ENCODE measurements around the gene FAM234A.
A peak's percentile ranks its signal among the peaks of the same experiment; 100 is the strongest.
"Not testable (repeated sequence)": the region's sequence is repeated elsewhere in the genome, so short reads cannot be mapped to it uniquely, and the experiment has no call there.

Gene FAM234A

DNA sequence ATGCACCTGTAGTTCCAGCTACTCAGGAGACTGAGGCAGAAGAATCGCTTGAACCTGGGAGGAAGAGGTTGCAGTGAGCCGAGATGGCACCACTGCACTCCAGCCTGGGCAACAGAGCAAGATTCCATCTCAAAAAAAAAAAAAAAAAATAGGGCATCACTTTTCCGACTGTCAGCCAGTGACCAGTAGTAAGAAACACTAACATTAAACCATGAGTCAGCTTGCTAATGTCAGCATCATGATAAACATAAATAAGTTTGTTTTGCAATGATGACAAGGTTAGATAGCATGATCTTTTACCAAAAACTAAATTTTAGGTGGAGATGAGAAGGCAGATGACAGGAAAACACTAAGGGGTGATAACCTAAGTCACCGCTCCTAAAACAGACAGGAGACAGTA lies 25.3 kb upstream of the FAM234A start:
- not testable (repeated sequence) for H3K9ac ChIP-seq (ENCODE audit: low read length); H3K4me3 ChIP-seq (ENCODE audit: low read length); H3K27me3 ChIP-seq (ENCODE audit: control insufficient read depth, insufficient read depth, low read length); H3K27ac ChIP-seq (ENCODE audit: low read depth, low read length); H3K4me1 ChIP-seq (ENCODE audit: control insufficient read depth, insufficient read depth, low read length)
- peaks cover 45% of the 10 kb centered on the region for H3K36me3 ChIP-seq (ENCODE audit: control insufficient read depth, insufficient read depth, low read length)

DNA sequence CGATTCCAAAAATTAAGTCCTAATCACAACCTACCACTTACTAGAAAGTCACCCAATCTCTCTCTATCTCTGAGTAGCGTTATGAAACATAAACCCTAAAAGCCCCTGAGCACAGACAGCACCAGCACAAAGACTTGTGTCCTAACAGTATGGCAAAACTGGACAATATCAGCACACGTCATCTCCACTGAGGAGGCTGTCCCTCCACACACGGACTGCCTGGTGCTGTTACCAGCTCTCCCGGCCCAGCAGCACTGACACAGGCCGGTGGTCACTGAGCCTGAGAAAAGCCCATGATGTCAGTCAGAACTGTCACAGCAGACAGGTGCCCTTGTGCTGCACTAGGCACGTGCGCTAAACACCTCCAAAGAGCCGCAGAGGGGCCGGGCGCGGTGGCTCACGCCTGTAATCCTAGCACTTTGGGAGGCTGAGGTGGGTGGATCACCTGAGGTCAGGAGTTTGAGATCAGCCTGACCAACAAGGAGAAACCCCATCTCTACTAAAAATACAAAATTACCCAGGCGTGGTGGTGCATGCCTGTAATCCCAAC lies 22.9 kb upstream of the FAM234A start:
- not testable (repeated sequence) for H3K9ac ChIP-seq (ENCODE audit: low read length); H3K27me3 ChIP-seq (ENCODE audit: control insufficient read depth, insufficient read depth, low read length); H3K4me3 ChIP-seq (ENCODE audit: low read length); H3K27ac ChIP-seq (ENCODE audit: low read depth, low read length); H3K4me1 ChIP-seq (ENCODE audit: control insufficient read depth, insufficient read depth, low read length)
- H3K36me3 ChIP-seq (ENCODE audit: control insufficient read depth, insufficient read depth, low read length): peaks cover 30% of the 10 kb centered on the region

DNA sequence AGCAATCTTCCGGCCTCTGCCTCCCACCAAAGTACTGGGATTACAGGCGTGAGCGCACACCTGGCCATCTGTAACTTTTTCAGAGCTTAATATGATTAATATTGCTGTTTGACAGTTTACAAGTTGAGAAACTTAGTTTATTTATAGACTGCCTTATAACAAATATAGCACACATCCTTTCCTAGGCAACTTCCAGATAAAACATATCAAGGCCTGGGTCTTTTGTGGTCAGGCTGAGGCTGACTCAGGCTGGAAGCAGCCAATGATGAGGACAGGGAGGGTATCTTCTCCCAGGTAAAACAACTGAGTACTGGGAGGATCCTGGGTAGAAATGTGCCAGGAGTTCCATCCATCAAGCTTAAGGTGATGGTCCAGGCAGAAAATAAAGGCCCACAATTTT lies 21.6 kb upstream of the FAM234A start:
- H3K27me3 ChIP-seq (ENCODE audit: control insufficient read depth, insufficient read depth, low read length): no peaks in the 10 kb centered on the region
- no peak overlapping the region for H3K4me3 ChIP-seq (ENCODE audit: low read length)
- H3K4me1 ChIP-seq (ENCODE audit: control insufficient read depth, insufficient read depth, low read length): no peaks in the 10 kb centered on the region
- no peak overlapping the region for H3K9ac ChIP-seq (ENCODE audit: low read length)
- H3K27ac ChIP-seq (ENCODE audit: low read depth, low read length): no peak overlapping the region
- H3K36me3 ChIP-seq (ENCODE audit: control insufficient read depth, insufficient read depth, low read length): peaks cover 22% of the 10 kb centered on the region

DNA sequence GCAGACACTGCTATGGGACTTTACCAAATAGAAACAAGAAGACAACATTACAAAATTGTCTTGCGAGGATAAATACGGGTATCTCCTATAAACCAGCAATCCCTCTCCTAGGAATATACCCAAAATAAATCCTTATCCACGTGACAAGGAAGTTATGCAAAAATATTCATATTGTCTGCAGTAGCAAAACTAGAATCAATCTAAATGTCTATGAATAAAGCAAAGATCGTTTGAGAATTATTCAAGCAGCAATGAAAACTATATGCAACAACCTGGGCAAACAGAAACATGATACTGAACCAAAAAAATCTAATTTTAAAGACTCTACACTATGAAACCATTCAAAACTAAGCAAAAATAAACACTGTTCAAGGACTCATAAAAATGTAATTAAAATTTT lies 14.6 kb upstream of the FAM234A start:
- Histone ChIP-seq H3K36me3 (ENCODE audit: control insufficient read depth, insufficient read depth, low read length) (peaks cover 15% of the 10 kb centered on the region), H3K27me3 (ENCODE audit: control insufficient read depth, insufficient read depth, low read length) (no peaks in the 10 kb centered on the region), H3K4me3 (ENCODE audit: low read length) (no peak overlapping the region), H3K4me1 (ENCODE audit: control insufficient read depth, insufficient read depth, low read length) (no peaks in the 10 kb centered on the region), H3K9ac (ENCODE audit: low read length) (no peak overlapping the region), H3K27ac (ENCODE audit: low read depth, low read length) (no peak overlapping the region)

DNA sequence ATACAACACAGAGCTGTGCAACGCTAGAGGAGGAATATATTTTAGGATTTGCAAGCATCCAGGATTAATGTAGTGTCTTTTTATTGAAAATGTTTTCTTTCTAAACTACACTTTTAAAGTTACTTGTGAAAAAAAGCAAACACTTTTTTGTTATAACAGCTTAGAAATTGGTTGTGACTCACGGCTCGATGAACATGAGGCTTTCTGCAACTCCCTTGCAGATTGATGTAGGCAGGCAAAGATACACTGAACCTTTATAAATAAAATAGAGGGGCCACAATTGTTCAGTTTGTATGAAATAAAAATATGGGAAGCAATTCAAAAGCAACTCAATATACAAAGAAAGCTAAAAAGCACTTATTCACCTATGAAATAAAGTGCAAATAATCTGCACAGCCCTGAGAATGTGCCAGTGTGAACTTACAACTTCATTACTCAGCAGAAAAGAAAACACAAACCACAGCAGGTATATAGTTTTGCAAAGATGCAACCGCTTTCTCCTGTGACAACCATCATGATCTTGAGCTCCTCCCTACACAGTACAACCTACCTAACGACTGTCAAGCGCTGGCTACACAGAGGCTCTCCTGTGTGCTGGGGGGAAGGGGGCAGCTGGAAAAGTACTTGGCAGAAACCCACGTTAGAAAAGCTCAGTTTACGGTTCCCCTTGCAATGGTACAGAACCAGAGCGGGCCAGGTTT lies 6.3 kb upstream of the FAM234A start:
- Histone ChIP-seq H3K27me3 (ENCODE audit: control insufficient read depth, insufficient read depth, low read length) (no peaks in the 10 kb centered on the region), H3K9ac (ENCODE audit: low read length) (peak overlapping the region; percentile 92), H3K4me3 (ENCODE audit: low read length) (peak overlapping the region; percentile 89), H3K4me1 (ENCODE audit: control insufficient read depth, insufficient read depth, low read length) (peaks cover 8% of the 10 kb centered on the region), H3K27ac (ENCODE audit: low read depth, low read length) (peak overlapping the region; percentile 95), H3K36me3 (ENCODE audit: control insufficient read depth, insufficient read depth, low read length) (peaks cover 13% of the 10 kb centered on the region)

DNA sequence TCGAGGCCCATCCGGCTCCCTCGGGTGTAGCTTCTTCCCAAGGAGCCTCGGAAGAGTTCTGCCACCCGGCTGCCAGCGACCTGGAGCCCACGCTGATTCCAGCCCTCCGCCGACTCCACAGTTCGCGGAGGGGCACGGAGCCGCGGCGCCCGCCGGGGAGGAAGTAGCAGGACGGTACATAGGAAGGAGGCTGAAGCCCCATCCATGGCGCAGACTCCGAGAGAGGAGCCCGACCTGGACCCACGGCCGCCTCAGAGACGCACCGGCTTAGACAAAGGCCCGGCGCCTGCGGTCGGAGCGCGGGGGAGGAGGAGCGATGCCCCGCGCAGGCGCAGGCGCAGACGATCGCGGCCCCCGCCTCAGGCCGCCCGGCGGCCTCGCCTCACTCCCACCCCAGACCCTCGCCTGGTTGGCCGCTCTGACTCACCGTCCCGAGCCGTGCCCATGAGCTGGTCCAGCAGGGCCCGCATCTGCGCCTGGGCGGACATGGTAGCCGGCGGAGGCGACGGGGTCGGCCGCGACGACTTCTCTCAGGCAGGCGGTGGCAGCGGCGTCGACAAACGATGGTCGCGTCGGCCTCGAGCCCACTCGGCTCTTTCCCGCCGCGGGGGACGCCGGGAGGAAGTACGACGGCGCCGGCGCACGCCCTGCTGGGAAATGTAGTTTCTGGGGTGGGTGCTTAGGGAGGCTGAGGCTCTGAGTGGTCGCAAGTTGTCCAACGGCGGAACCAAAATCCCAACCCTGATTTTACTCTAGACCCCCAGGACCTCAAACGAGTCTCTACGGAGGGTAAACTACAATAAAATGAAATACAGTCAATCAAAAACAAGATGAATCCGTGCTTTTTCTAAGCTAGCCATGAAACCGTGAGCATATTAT lies 5.5 kb upstream of the FAM234A start, which contains the start of gene LUC7L:
Gene LUC7L, minus strand, starts transcription at position 598 of the 879 bp plus-strand sequence. Its CDS starts 110 bp downstream, at position 488.
- peaks cover 13% of the 10 kb centered on the region for H3K36me3 ChIP-seq (ENCODE audit: control insufficient read depth, insufficient read depth, low read length)
- H3K4me3 ChIP-seq (ENCODE audit: low read length): peak within 1 kb of the TSS; percentile 89
- no peaks in the 10 kb centered on the region for H3K27me3 ChIP-seq (ENCODE audit: control insufficient read depth, insufficient read depth, low read length)

DNA sequence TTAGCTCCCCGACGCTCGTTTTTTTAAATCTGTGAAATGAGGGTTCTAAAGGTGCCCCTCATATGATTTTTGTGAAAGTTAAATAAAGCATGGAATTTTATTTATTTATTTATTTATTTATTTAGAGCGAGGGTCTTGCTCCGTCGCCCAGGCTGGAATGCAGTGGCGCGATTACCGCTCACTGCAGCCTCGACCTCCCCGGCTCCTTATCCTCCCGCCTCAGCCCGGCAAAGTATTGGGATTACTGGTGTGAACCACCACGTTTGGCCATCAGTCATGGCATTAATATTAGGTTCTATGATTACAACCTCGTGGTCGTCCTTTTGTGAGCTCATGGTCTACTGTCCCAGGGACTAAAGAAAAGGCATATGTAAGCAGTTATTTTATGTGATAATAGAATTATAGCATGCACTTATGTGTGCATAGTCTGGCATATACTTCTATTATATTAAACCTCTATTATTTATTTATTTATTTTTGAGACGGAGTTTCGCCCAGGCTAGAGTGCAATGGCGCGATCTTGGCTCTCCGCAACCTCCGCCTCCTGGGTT lies 4.8 kb upstream of the FAM234A start:
- peaks cover 8% of the 10 kb centered on the region for H3K4me1 ChIP-seq (ENCODE audit: control insufficient read depth, insufficient read depth, low read length)
- H3K27ac ChIP-seq (ENCODE audit: low read depth, low read length): peak overlapping the region; percentile 95
- peaks cover 13% of the 10 kb centered on the region for H3K36me3 ChIP-seq (ENCODE audit: control insufficient read depth, insufficient read depth, low read length)
- peak overlapping the region; percentile 89 for H3K4me3 ChIP-seq (ENCODE audit: low read length)
- no peak overlapping the region for H3K9ac ChIP-seq (ENCODE audit: low read length)
- H3K27me3 ChIP-seq (ENCODE audit: control insufficient read depth, insufficient read depth, low read length): no peaks in the 10 kb centered on the region

More for the DNA sequence above, 5.5 kb upstream of the FAM234A start, which contains the start of gene LUC7L:
- Histone ChIP-seq H3K9ac (ENCODE audit: low read length) (peak within 1 kb of the TSS; percentile 92), H3K27ac (ENCODE audit: low read depth, low read length) (peak within 1 kb of the TSS; percentile 95), H3K4me1 (ENCODE audit: control insufficient read depth, insufficient read depth, low read length) (peaks cover 8% of the 10 kb centered on the region)

DNA sequence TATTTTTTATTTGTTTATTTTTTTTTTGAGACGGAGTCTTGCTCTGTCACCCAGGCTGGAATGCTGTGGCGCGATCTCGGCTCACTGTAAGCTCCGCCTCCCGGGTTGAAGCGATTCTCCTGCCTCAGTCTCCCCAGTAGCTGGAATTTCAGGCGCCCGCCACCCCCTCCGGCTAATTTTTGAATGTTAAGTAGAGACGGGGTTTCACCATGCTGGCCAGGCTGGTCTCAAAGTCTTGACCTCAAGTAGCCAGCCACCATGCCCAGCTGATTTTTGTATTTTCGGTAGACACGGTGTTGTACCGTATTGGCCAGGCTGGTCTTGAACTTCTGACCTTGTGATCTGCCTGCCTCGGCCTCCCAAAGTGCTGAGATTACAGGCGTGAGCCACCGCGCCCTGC lies 4.3 kb upstream of the FAM234A start:
- H3K4me1 ChIP-seq (ENCODE audit: control insufficient read depth, insufficient read depth, low read length); H3K9ac ChIP-seq (ENCODE audit: low read length); H3K27me3 ChIP-seq (ENCODE audit: control insufficient read depth, insufficient read depth, low read length); H3K27ac ChIP-seq (ENCODE audit: low read depth, low read length); H3K4me3 ChIP-seq (ENCODE audit: low read length): not testable (repeated sequence)
- peaks cover 13% of the 10 kb centered on the region for H3K36me3 ChIP-seq (ENCODE audit: control insufficient read depth, insufficient read depth, low read length)

DNA sequence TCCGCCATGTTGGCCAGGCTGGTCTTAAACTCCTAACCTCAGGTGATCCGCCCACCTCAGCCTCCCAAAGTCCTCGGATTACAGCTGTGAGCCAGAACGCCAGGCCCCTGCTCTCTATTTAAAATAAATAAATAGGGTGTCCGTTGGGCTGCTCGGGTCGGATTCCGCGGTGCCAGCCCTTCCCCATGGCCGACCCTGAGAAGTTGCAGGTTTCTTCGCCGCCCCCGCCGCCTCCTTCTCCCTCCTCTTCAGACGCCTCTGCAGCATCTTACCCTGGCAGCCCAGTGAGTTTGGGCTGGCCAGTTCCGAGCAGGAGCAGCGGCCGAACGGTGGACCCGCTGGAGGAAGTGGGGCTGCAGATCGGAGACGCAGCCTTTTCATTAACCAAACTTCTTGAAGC lies 3.7 kb upstream of the FAM234A start:
- peaks cover 8% of the 10 kb centered on the region for H3K4me1 ChIP-seq (ENCODE audit: control insufficient read depth, insufficient read depth, low read length)
- H3K27ac ChIP-seq (ENCODE audit: low read depth, low read length): no peak overlapping the region
- no peak overlapping the region for H3K4me3 ChIP-seq (ENCODE audit: low read length)
- no peak overlapping the region for H3K9ac ChIP-seq (ENCODE audit: low read length)
- peaks cover 10% of the 10 kb centered on the region for H3K36me3 ChIP-seq (ENCODE audit: control insufficient read depth, insufficient read depth, low read length)
- no peaks in the 10 kb centered on the region for H3K27me3 ChIP-seq (ENCODE audit: control insufficient read depth, insufficient read depth, low read length)

DNA sequence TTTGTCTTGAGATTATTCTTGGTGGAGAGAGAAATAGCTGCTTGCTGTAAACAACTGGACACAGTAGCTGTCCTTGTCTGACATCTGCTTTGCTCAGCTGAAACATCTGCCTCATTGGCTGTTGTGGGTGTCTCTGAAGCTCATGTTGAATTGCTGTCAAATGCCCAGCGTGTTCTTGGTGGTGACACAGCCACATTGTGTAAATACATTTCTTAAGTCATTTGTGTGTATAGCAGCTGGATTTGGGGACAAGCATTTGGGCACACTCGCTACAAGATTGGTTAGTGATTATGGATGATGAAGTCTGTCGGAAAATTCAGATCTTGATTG lies 5.3 kb downstream of the FAM234A start:
- Histone ChIP-seq H3K4me3 (ENCODE audit: low read length) (no peak overlapping the region), H3K4me1 (ENCODE audit: control insufficient read depth, insufficient read depth, low read length) (no peaks in the 10 kb centered on the region), H3K9ac (ENCODE audit: low read length) (no peak overlapping the region), H3K27ac (ENCODE audit: low read depth, low read length) (peak overlapping the region; percentile 11), H3K27me3 (ENCODE audit: control insufficient read depth, insufficient read depth, low read length) (no peaks in the 10 kb centered on the region), H3K36me3 (ENCODE audit: control insufficient read depth, insufficient read depth, low read length) (no peaks in the 10 kb centered on the region)

DNA sequence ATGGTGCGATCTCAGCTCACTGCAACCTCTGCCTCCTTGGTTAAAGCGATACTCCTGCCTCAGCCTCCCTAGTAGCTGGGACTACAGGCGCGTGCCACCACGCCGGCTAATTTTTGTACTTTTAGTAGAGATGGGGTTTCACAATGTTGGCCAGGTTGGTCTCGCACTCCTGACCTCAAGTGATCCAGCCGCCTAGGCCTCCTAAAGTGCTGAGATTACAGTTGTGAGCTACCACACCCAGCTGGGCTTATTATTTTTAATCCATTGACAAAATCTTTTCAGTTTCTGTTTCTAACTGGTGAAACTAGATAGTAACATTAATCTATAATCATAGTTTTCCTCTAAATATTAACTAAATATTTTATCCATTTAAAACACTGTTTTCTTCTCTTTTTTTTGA lies 5.9 kb downstream of the FAM234A start:
- no peaks in the 10 kb centered on the region for H3K4me1 ChIP-seq (ENCODE audit: control insufficient read depth, insufficient read depth, low read length)
- no peak overlapping the region for H3K9ac ChIP-seq (ENCODE audit: low read length)
- no peak overlapping the region for H3K4me3 ChIP-seq (ENCODE audit: low read length)
- H3K27ac ChIP-seq (ENCODE audit: low read depth, low read length): peak overlapping the region; percentile 11
- no peaks in the 10 kb centered on the region for H3K27me3 ChIP-seq (ENCODE audit: control insufficient read depth, insufficient read depth, low read length)
- H3K36me3 ChIP-seq (ENCODE audit: control insufficient read depth, insufficient read depth, low read length): no peaks in the 10 kb centered on the region

DNA sequence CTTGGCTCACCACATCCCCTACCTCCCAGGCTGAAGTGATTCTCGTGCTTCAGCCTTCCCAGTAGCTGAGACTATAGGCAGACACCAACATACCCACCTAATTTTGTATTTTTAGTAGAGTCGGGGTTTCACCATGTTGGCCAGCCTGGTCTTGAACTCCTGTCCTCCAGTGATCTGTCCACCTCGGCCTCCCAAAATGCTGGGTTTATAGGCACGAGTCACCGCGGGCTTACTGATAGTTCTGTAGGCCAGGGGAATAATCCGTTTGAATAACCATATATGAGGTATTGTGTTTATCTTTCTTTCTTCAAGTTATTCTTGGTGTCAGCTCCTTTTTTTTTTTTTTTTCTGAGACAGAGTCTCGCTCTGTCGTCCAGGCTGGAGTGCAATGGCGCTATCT lies 7.7 kb downstream of the FAM234A start:
- Histone ChIP-seq H3K4me1 (ENCODE audit: control insufficient read depth, insufficient read depth, low read length) (no peaks in the 10 kb centered on the region), H3K4me3 (ENCODE audit: low read length) (no peak overlapping the region), H3K27ac (ENCODE audit: low read depth, low read length) (no peak overlapping the region), H3K9ac (ENCODE audit: low read length) (no peak overlapping the region), H3K36me3 (ENCODE audit: control insufficient read depth, insufficient read depth, low read length) (no peaks in the 10 kb centered on the region), H3K27me3 (ENCODE audit: control insufficient read depth, insufficient read depth, low read length) (no peaks in the 10 kb centered on the region)

Measured in rectal smooth muscle tissue (tissue), 1 donor.